Gastroesophageal sphincter (tissue), 3 donors: ENCODE results near the gene RPS21.

Source experiments
- CTCF ChIP-seq, 4 experiments: fragments of 200-600 bp in 2 of 4; fragments of 450-650 bp in 2 of 4; sonication (generic) in 1 of 4; IDR thresholded peaks; one replicate each; pipeline ENCODE4 v1.5.1; 2017 to 2019; ENCODE audit warnings: antibody characterized with exemption in 4 of 4, mild to moderate bottlenecking in 2 of 4, moderate library complexity in 2 of 4
- POLR2A ChIP-seq, 2 donors: fragments of 450-650 bp; IDR thresholded peaks; one replicate each; pipeline ENCODE4 v1.6.1; 2017; ENCODE audit warnings: antibody characterized with exemption in 2 of 2, mild to moderate bottlenecking in 2 of 2, moderate library complexity in 1 of 2
- POLR2AphosphoS5 ChIP-seq: sonication (generic); formaldehyde crosslinking; IDR thresholded peaks from one replicate; pipeline ENCODE4 v1.6.1; 2017; ENCODE audit warnings: antibody characterized with exemption

- no peak for TF ChIP-seq CTCF (IDR thresholded peaks at IDR 0.05)
- TF ChIP-seq POLR2AphosphoS5: no peak
- no peak for TF ChIP-seq POLR2A (IDR thresholded peaks at IDR 0.05)
Observed at GRCh38 chr20:62338294-62338620, 48.6 kb upstream of the RPS21 start.
